HG03469 (cell line): ENCODE results near the gene FAM209A.
"Not testable (repeated sequence)": the region's sequence is repeated elsewhere in the genome, so short reads cannot be mapped to it uniquely, and the experiment has no call there.

Experiments
- ATAC-seq: cut with Tn5 transposase; IDR thresholded peaks from one replicate; pipeline ENCODE4 v1.9.1; 2021; ENCODE audit warnings: mild to moderate bottlenecking, moderate library complexity, moderate number of reproducible peaks; ENCODE audit not compliant: unreplicated experiment

Gene FAM209A

GRCh38 chr20:56524444-56524843, at the start of gene FAM209A:
TSS of gene FAM209A (plus strand) at chr20:56524744. CDS start at chr20:56524809, 65 bp downstream.
- ATAC-seq: not testable (repeated sequence)

GRCh38 chr20:56483970-56484369, 40.6 kb upstream of the FAM209A start:
- ATAC-seq: no peak

GRCh38 chr20:56487216-56487615, 37.3 kb upstream of the FAM209A start:
- no peak for ATAC-seq

GRCh38 chr20:56488566-56488965, 36.0 kb upstream of the FAM209A start:
- ATAC-seq: no peak

- ATAC-seq: no peak
These were observed 23.4 kb upstream of the FAM209A start for GRCh38 chr20:56501116-56501515.

GRCh38 chr20:56503916-56504315, 20.6 kb upstream of the FAM209A start:
- no peak for ATAC-seq

GRCh38 chr20:56504373-56505005, 20.1 kb upstream of the FAM209A start:
- no peak for ATAC-seq

- no peak for ATAC-seq
These were observed 18.4 kb upstream of the FAM209A start for GRCh38 chr20:56506103-56506502.

GRCh38 chr20:56511926-56512325, 12.6 kb upstream of the FAM209A start:
- no peak for ATAC-seq

- no peak for ATAC-seq
These were observed 11.1 kb upstream of the FAM209A start for GRCh38 chr20:56513161-56514150.

- ATAC-seq: no peak
These were observed 7.9 kb upstream of the FAM209A start for GRCh38 chr20:56516631-56517030.

GRCh38 chr20:56517211-56517610, 7.3 kb upstream of the FAM209A start:
- ATAC-seq: no peak

- ATAC-seq: no peak
These were observed 6.9 kb upstream of the FAM209A start for GRCh38 chr20:56517641-56518040.

- no peak for ATAC-seq
These were observed 6.4 kb upstream of the FAM209A start for GRCh38 chr20:56518126-56518525.

- ATAC-seq: no peak
These were observed 5.7 kb upstream of the FAM209A start for GRCh38 chr20:56518721-56519398.

- ATAC-seq: no peak
These were observed 5.0 kb upstream of the FAM209A start for GRCh38 chr20:56519551-56519950.

GRCh38 chr20:56520180-56520579, 4.4 kb upstream of the FAM209A start:
- no peak for ATAC-seq

- not testable (repeated sequence) for ATAC-seq
These were observed 3.7 kb upstream of the FAM209A start for GRCh38 chr20:56520746-56521354.

- no peak for ATAC-seq
These were observed 2.2 kb upstream of the FAM209A start for GRCh38 chr20:56522311-56522710.

GRCh38 chr20:56527521-56527920, 3.0 kb downstream of the FAM209A start:
- no peak for ATAC-seq

- ATAC-seq: not testable (repeated sequence)
These were observed 8.4 kb downstream of the FAM209A start, which contains the start of gene FAM209B for GRCh38 chr20:56532946-56533345. TSS of gene FAM209B (plus strand) at chr20:56533246. CDS start at chr20:56533342, 96 bp downstream.
